SK-N-MC (cell line): ENCODE results near the gene DOCK10.

Experiments
- EZH2 ChIP-seq: fragments of 200-600 bp; sonication (generic); IDR thresholded peaks from one replicate; pipeline ENCODE4 v1.6.1; 2017; ENCODE audit warnings: antibody characterized with exemption
- POLR2AphosphoS5 ChIP-seq: IDR thresholded peaks from 2 replicates; pipeline ENCODE4 v1.6.1; 2012; ENCODE audit warnings: mild to moderate bottlenecking, low read depth, low read length, borderline replicate concordance

DNA sequence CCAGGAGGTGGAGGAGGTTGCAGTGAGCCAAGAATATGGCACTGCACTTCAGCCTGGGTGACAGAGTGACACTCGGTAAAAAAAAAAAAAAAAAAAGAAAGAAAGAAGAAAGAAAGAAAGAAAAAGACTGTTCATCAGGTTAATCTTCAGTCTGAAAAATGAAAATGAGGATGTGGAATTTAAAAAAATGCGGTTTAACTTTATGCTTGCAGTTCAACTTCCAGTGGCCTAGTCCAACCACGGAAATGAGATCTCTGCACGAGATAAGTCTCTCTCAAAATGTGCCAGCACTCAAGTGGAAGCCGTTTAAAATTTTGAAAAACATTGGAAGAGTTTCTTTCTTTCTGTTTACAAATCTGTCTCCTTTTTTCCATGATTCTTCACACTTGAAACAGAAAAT is 112.1 kb downstream of the DOCK10 start:
- no peak for TF ChIP-seq POLR2AphosphoS5
- TF ChIP-seq EZH2 = no peak
